Thoracic aorta (tissue), 2 donors: Measurements from ENCODE around the gene PRR33. TPM values are rescaled to one million over a fixed set of nuclear protein-coding genes. Genes with fewer than 3 reads are reported as not detected.

ENCODE experiments used
- ATAC-seq: fragments of 150-250 bp; one replicate; pipeline ENCODE4 v1.8.0; 2017; ENCODE audit warnings: low read depth; ENCODE audit not compliant: insufficient number of reproducible peaks, low FRiP score
- DNase-seq: peaks from one replicate; pipeline ENCODE4 v3.0.0-alpha.2; 2020; ENCODE audit warnings: low spot score
- H3K27ac ChIP-seq, 2 donors: fragments of 200-600 bp; sonication (generic); 1 replicate in 1 of 2; 2 replicates in 1 of 2; pipeline ENCODE4 v1.5.1; 2016; ENCODE audit warnings: mild to moderate bottlenecking in 2 of 2, moderate library complexity in 2 of 2
- H3K27me3 ChIP-seq: fragments of 200-600 bp; sonication (generic); replicated peaks from 2 replicates; pipeline ENCODE4 v1.6.0; 2016; ENCODE audit warnings: mild to moderate bottlenecking; ENCODE audit not compliant: insufficient read depth
- H3K36me3 ChIP-seq: fragments of 200-600 bp; sonication (generic); one replicate; pipeline ENCODE4 v1.5.1; 2016
- H3K4me1 ChIP-seq, 2 donors: fragments of 200-600 bp; sonication (generic); 1 replicate in 1 of 2; 2 replicates in 1 of 2; pipeline versions ENCODE4 v1.5.1 to v1.6.0; 2016; ENCODE audit warnings: low read depth in 2 of 2, mild to moderate bottlenecking in 1 of 2; ENCODE audit not compliant: control insufficient read depth in 1 of 2
- H3K4me3 ChIP-seq: fragments of 200-600 bp; sonication (generic); 2 replicates; pipeline ENCODE4 v1.5.1; 2016; ENCODE audit warnings: mild to moderate bottlenecking
- H3K9me3 ChIP-seq: fragments of 200-600 bp; sonication (generic); 2 replicates; pipeline ENCODE4 v1.5.1; 2016
- CTCF ChIP-seq: fragments of 200-600 bp; sonication (generic); IDR thresholded peaks from one replicate; pipeline ENCODE4 v1.5.1; 2019; ENCODE audit warnings: antibody characterized with exemption
- total RNA-seq, 2 donors: library from RNA; depleted of rRNA; stranded (reverse); fragments of >200 nt; gene quantifications; one replicate each; pipeline versions ENCODE4 v1.1.0 to v1.2.3, GENCODE V29; 2016

Gene PRR33
- total RNA-seq, 2 donors from 2014 or later = 0.41 TPM; not detected in 1

GRCh38 chr11:1936781-1937615 lies 45.3 kb upstream of the PRR33 start:
- H3K4me1 ChIP-seq = peaks cover 0 to 5% of the 10 kb centered on the region in 2 donors
- DNase-seq = no peak
- ATAC-seq = no peak
- H3K36me3 ChIP-seq = no peaks in the 10 kb centered on the region
- no peaks in the 10 kb centered on the region for H3K27me3 ChIP-seq
- TF ChIP-seq CTCF = no peak
- H3K27ac ChIP-seq = no peak overlapping the region
- no peaks in the 10 kb centered on the region for H3K9me3 ChIP-seq
- no peak overlapping the region for H3K4me3 ChIP-seq

GRCh38 chr11:1936072-1936780 lies 44.5 kb upstream of the PRR33 start:
- Histone ChIP-seq H3K9me3 (no peaks in the 10 kb centered on the region), H3K27me3 (no peaks in the 10 kb centered on the region), H3K4me1 (peaks cover 0 to 11% of the 10 kb centered on the region in 2 donors), H3K36me3 (no peaks in the 10 kb centered on the region), H3K4me3 (no peak overlapping the region), H3K27ac (no peak overlapping the region)
- ATAC-seq (no peak), DNase-seq (no peak)
- TF ChIP-seq CTCF = no peak

- Histone ChIP-seq H3K4me3 (no peak overlapping the region), H3K27me3 (no peaks in the 10 kb centered on the region), H3K4me1 (peaks cover 0 to 14% of the 10 kb centered on the region in 2 donors), H3K9me3 (no peaks in the 10 kb centered on the region), H3K27ac (no peak overlapping the region), H3K36me3 (no peaks in the 10 kb centered on the region)
- DNase-seq = no peak
- no peak for ATAC-seq
- TF ChIP-seq CTCF = no peak
Measured at GRCh38 chr11:1935156-1936071, 43.7 kb upstream of the PRR33 start.

GRCh38 chr11:1934335-1935155 lies 42.9 kb upstream of the PRR33 start:
- no peaks in the 10 kb centered on the region for H3K9me3 ChIP-seq
- no peaks in the 10 kb centered on the region for H3K36me3 ChIP-seq
- no peak for ATAC-seq
- H3K27me3 ChIP-seq = no peaks in the 10 kb centered on the region
- no peak for TF ChIP-seq CTCF
- no peak for DNase-seq
- H3K27ac ChIP-seq = no peak overlapping the region
- no peak overlapping the region for H3K4me3 ChIP-seq
- peaks cover 0 to 14% of the 10 kb centered on the region in 2 donors for H3K4me1 ChIP-seq
